HepG2 (cell line): ENCODE results near the gene NSMF. TPM values are rescaled to one million over a fixed set of nuclear protein-coding genes. Genes with fewer than 3 reads are reported as not detected.
A peak's percentile ranks its signal among the peaks of the same experiment; 100 is the strongest.

Experiments used
- ATAC-seq: fragments of 200-7000 bp; cut with Tn5 transposase; 3 replicates; pipeline ENCODE4 v1.9.1; 2020; ENCODE audit warnings: mild to moderate bottlenecking, moderate library complexity
- BruUV-seq: library from RNA; stranded (reverse); fragments of 400-500 nt; replicated peaks from 2 replicates; lab custom pipeline; 2021; lab: Mats Ljungman, UMichigan
- CTCF ChIA-PET: fragments of 300-600 bp; formaldehyde crosslinking; extraction: SDS; loops from one replicate; lab custom pipeline; 2021; ENCODE audit warnings: low total read pairs, inconsistent platforms, low intra/inter-chr PET ratio; lab: Yijun Ruan, JAX
- POLR2A ChIA-PET: fragments of 350-600 bp; sonication (Branson Sonifier 250); formaldehyde crosslinking; loops from one replicate; lab custom pipeline; 2020; ENCODE audit warnings: antibody characterized with exemption, inconsistent platforms; lab: Yijun Ruan, JAX
- DNase-seq: peaks from one replicate; pipeline ENCODE4 v3.0.0-alpha.2; 2015; ENCODE audit warnings: low spot score
- FAIRE-seq: peaks from 3 replicates; lab custom pipeline; 2011; peaks lifted over from hg19 to GRCh38; lab: Jason Lieb, UNC
- H2AFZ ChIP-seq: one replicate; pipeline ENCODE4 v1.6.1; 2011; ENCODE audit warnings: low read length, inconsistent platforms
- H3K27ac ChIP-seq: fragments of 300-600 bp; 3 replicates; pipeline ENCODE4 v1.8.0; 2011; ENCODE audit warnings: mixed run types, mild to moderate bottlenecking, mixed read lengths, low read length, inconsistent platforms; ENCODE audit not compliant: insufficient read depth; ENCODE audit errors: extremely low read length
- H3K27me3 ChIP-seq, 2 experiments: fragments of 200-600 bp in 1 of 2; 2 replicates in 1 of 2; 3 replicates in 1 of 2; pipeline versions ENCODE4 v1.6.0 to v1.8.0; 2011; ENCODE audit warnings: low read length in 2 of 2, mild to moderate bottlenecking in 2 of 2, moderate library complexity in 2 of 2, inconsistent platforms in 1 of 2; ENCODE audit not compliant: insufficient read depth in 2 of 2, control insufficient read depth in 1 of 2
- H3K36me3 ChIP-seq, 2 experiments: fragments of 200-600 bp in 1 of 2; replicated peaks in 1 of 2; 2 replicates in 1 of 2; 3 replicates in 1 of 2; pipeline versions ENCODE4 v1.5.1 to v1.8.0; 2011; ENCODE audit warnings: low read length in 2 of 2, inconsistent platforms in 1 of 2; ENCODE audit not compliant: insufficient read depth in 2 of 2, control insufficient read depth in 1 of 2
- H3K4me1 ChIP-seq: 2 replicates; pipeline ENCODE4 v1.5.1; 2012; ENCODE audit warnings: low read length, inconsistent platforms; ENCODE audit not compliant: insufficient read depth
- H3K4me2 ChIP-seq: 2 replicates; pipeline ENCODE4 v1.6.0; 2011; ENCODE audit warnings: low read depth, low read length, inconsistent platforms
- H3K4me3 ChIP-seq, 3 experiments: fragments of 200-600 bp in 1 of 3; sonication (generic), shearing (Covaris generic) in 1 of 3; replicated peaks in 1 of 3; 2 replicates each; pipeline ENCODE4 v1.5.1; 2011 to 2016; ENCODE audit warnings: low read length in 3 of 3, inconsistent platforms in 2 of 3, low read depth in 2 of 3, mild to moderate bottlenecking in 2 of 3, control low read depth in 1 of 3, mixed read lengths in 1 of 3; ENCODE audit not compliant: insufficient read depth in 1 of 3
- H3K79me2 ChIP-seq: one replicate; pipeline ENCODE4 v1.6.1; 2011; ENCODE audit warnings: low read length, inconsistent platforms; ENCODE audit not compliant: insufficient read depth
- H3K9ac ChIP-seq: 2 replicates; pipeline ENCODE4 v1.6.0; 2011; ENCODE audit warnings: mild to moderate bottlenecking, low read depth, low read length, inconsistent platforms; ENCODE audit not compliant: insufficient read depth
- H3K9me3 ChIP-seq: 2 replicates; pipeline ENCODE4 v1.5.1; 2012; ENCODE audit warnings: mild to moderate bottlenecking, low read length
- H4K20me1 ChIP-seq: 2 replicates; pipeline ENCODE4 v1.6.0; 2011; ENCODE audit warnings: inconsistent platforms, mild to moderate bottlenecking, low read length, moderate library complexity; ENCODE audit not compliant: insufficient read depth
- HOXD1 ChIP-seq: sonication (generic); formaldehyde crosslinking; IDR thresholded peaks from 2 replicates; pipeline ENCODE4 v1.5.0; 2020; ENCODE audit warnings: missing genetic modification reagents
- MAZ ChIP-seq, 2 experiments: sonication (generic) in 1 of 2; formaldehyde crosslinking in 1 of 2; IDR thresholded peaks; 2 replicates each; pipeline versions ENCODE4 v1.5.0 to v1.6.1; 2012 to 2020; ENCODE audit warnings: low read depth in 2 of 2, mild to moderate bottlenecking in 2 of 2, borderline replicate concordance in 1 of 2, improper control_type of control experiment in 1 of 2, low read length in 1 of 2, missing genetic modification reagents in 1 of 2, moderate library complexity in 1 of 2
- NFE2L2 ChIP-seq: fragments of 150-350 bp; IDR thresholded peaks from 2 replicates; pipeline ENCODE4 v1.6.1; 2014; ENCODE audit warnings: low read length
- NFYC ChIP-seq: IDR thresholded peaks from 2 replicates; pipeline ENCODE4 v1.6.1; 2016; ENCODE audit warnings: missing genetic modification reagents, missing compliant biosample characterization
- PAWR ChIP-seq: sonication (generic); formaldehyde crosslinking; IDR thresholded peaks from 2 replicates; pipeline ENCODE4 v1.4.0; 2020; ENCODE audit warnings: missing genetic modification reagents, mild to moderate bottlenecking, borderline replicate concordance
- PRMT3 ChIP-seq: sonication (generic); formaldehyde crosslinking; IDR thresholded peaks from 2 replicates; pipeline ENCODE4 v1.8.1; 2022; ENCODE audit warnings: low read depth, mild to moderate bottlenecking, moderate library complexity, missing genetic modification reagents, borderline replicate concordance
- PRPF4 ChIP-seq: fragments of 200-400 bp; formaldehyde crosslinking; IDR thresholded peaks from 2 replicates; pipeline ENCODE4 v1.6.1; 2016; ENCODE audit warnings: low read length, low read depth; ENCODE audit not compliant: poor library complexity, severe bottlenecking
- ZBTB25 ChIP-seq: IDR thresholded peaks from 2 replicates; pipeline ENCODE4 v1.6.1; 2018; ENCODE audit warnings: missing genetic modification reagents
- ZBTB38 ChIP-seq: sonication (generic); formaldehyde crosslinking; IDR thresholded peaks from 2 replicates; pipeline ENCODE4 v1.5.1; 2020; ENCODE audit warnings: mild to moderate bottlenecking, missing genetic modification reagents
- ZBTB7A ChIP-seq: sonication (generic); formaldehyde crosslinking; IDR thresholded peaks from 2 replicates; pipeline ENCODE4 v1.8.0; 2022; ENCODE audit warnings: mild to moderate bottlenecking, missing genetic modification reagents
- ZFP36L1 ChIP-seq: sonication (generic); formaldehyde crosslinking; IDR thresholded peaks from 2 replicates; pipeline ENCODE4 v1.8.0; 2022; ENCODE audit warnings: mild to moderate bottlenecking, missing genetic modification reagents, moderate library complexity
- ZFP82 ChIP-seq: sonication (generic); formaldehyde crosslinking; IDR thresholded peaks from 2 replicates; pipeline ENCODE4 v1.5.1; 2020; ENCODE audit warnings: mild to moderate bottlenecking, missing genetic modification reagents, borderline replicate concordance
- ZFX ChIP-seq: sonication (generic); formaldehyde crosslinking; IDR thresholded peaks from 2 replicates; pipeline ENCODE4 v1.4.0; 2020; ENCODE audit warnings: mild to moderate bottlenecking, low read depth, missing genetic modification reagents, moderate library complexity
- ZNF350 ChIP-seq: sonication (generic); formaldehyde crosslinking; IDR thresholded peaks from 2 replicates; pipeline ENCODE4 v1.4.0; 2020; ENCODE audit warnings: mild to moderate bottlenecking, low read depth, missing genetic modification reagents, borderline replicate concordance
- ZNF446 ChIP-seq: sonication (generic); formaldehyde crosslinking; IDR thresholded peaks from 2 replicates; pipeline ENCODE4 v1.5.0; 2020; ENCODE audit warnings: mild to moderate bottlenecking, missing genetic modification reagents
- ZNF512 ChIP-seq: sonication (generic); formaldehyde crosslinking; IDR thresholded peaks from 2 replicates; pipeline ENCODE4 v1.4.0; 2020; ENCODE audit warnings: mild to moderate bottlenecking, missing genetic modification reagents
- ZNF713 ChIP-seq: sonication (generic); formaldehyde crosslinking; IDR thresholded peaks from 2 replicates; pipeline ENCODE4 v1.4.0; 2020; ENCODE audit warnings: mild to moderate bottlenecking, missing genetic modification reagents
- ZNF776 ChIP-seq: sonication (generic); formaldehyde crosslinking; IDR thresholded peaks from 2 replicates; pipeline ENCODE4 v1.4.0; 2020; ENCODE audit warnings: mild to moderate bottlenecking, missing genetic modification reagents
- WGBS: methylation state at CpG from one replicate; pipeline ENCODE4 v1.1.6; 2017; ENCODE audit warnings: low lambda C conversion rate; 5-methylcytosine and 5-hydroxymethylcytosine counted together
- in situ Hi-C: cut with HindIII; loops from 2 replicates; pipeline ENCODE4 v1.10.0; 2017; ENCODE audit warnings: low pct_unique_long_range_greater_than_20kb; ENCODE audit not compliant: extremely low pct_ligation_motif_present
- intact Hi-C: fragments of 100-400 bp; cut with micrococcal nuclease; formaldehyde crosslinking; loops from one replicate; pipeline ENCODE4 v1.10.0; 2022; ENCODE audit not compliant: unreplicated experiment
- polyA plus RNA-seq, 8 experiments: library from polyadenylated mRNA; depleted of rRNA in 3 of 8; stranded (reverse) in 7 of 8; unstranded in 1 of 8; fragments of >200 nt; fragmentation: Illumina TruSeq in 4 of 8; extraction: Trizol in 4 of 8; gene quantifications; 2 replicates each; pipeline versions ENCODE4 v1.2.1 to v1.2.3, GENCODE V29; 2011 to 2016; ENCODE audit warnings: low read depth in 4 of 8, missing spikeins in 1 of 8, mixed read lengths in 1 of 8; ENCODE audit not compliant: insufficient read depth in 1 of 8
- total RNA-seq, 5 experiments: library from RNA; depleted of rRNA; stranded (reverse); fragments of >200 nt; fragmentation: Illumina TruSeq; extraction: Trizol; gene quantifications; 2 replicates each; pipeline ENCODE4 v1.2.3, GENCODE V29; 2016; ENCODE audit warnings: low read depth in 1 of 5
- TF ChIP-seq, protein P1 (sequence below): sonication (generic); formaldehyde crosslinking; IDR thresholded peaks from 2 replicates; pipeline ENCODE4 v1.5.1; 2020; ENCODE audit warnings: missing genetic modification reagents, mild to moderate bottlenecking, borderline replicate concordance
- TF ChIP-seq, protein P2 (sequence below): sonication (generic); formaldehyde crosslinking; IDR thresholded peaks from 2 replicates; pipeline ENCODE4 v1.5.0; 2020; ENCODE audit warnings: missing genetic modification reagents

Gene NSMF
- total and polyA plus RNA-seq, 2 of the 13 experiments (the other 11 are each of a cell fraction or from before 2014, with no cell fraction given), result 44.3 to 183 TPM

DNA sequence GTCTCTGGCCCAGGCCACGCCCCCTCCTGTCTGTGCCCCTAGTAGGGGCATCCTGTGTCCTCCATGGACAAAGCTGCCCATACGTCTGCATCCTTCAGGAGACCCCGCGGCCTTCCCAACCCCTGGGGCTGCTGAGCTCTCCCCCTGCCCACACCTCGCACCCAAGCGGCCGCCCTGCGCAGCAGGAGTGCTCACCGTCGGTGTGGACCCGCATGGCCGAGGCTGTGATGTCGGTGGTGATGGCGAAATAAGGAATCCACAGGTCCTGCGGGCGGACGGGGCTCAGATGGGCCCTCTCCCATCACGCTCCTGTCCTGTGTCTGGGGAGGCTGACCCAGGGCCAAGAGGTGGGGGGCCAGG, 4.8 kb upstream of the NSMF start:
- Histone ChIP-seq H3K27me3 (no peaks in the 10 kb centered on the region; a peak in 1 of 5 replicates), H2AFZ (no peak overlapping the region), H3K79me2 (no peaks in the 10 kb centered on the region), H3K9me3 (no peaks in the 10 kb centered on the region), H3K4me1 (peaks cover 63% of the 10 kb centered on the region), H3K4me3 (peak overlapping the region in 2 of 3 experiments; percentile 2 to 51; a peak in 3 of 6 replicates), H3K36me3 (no peaks in the 10 kb centered on the region), H4K20me1 (no peaks in the 10 kb centered on the region), H3K9ac (peak overlapping the region; percentile 42; the same call in 1 of the 2 replicates), H3K27ac (peak overlapping the region; percentile 58), H3K4me2 (peak overlapping the region; percentile 66)
- DNase-seq (no peak), FAIRE-seq (no peak), ATAC-seq (no peak)
- CTCF ChIA-PET, result no interaction called here
- POLR2A ChIA-PET, result no interaction called here
- WGBS, result 98% methylated on average over 17 of the region's 18 CpGs
- in situ Hi-C loops, result no loop called here
- intact Hi-C loops, result no loop called here
- no TSS peak for BruUV-seq
- TF ChIP-seq ZBTB38 (peak; percentile 100), MAZ (IDR thresholded peaks at IDR 0.05; ENCODE audit: borderline replicate concordance, low read depth, low read length) (no peak), MAZ (CRISPR knock-in tag; IDR thresholded peaks at IDR 0.05; ENCODE audit: low read depth) (0 out of 2 replicates have a peak, but pooled peaks have one; percentile 43), ZNF713 (0 out of 2 replicates have a peak, but pooled peaks have one; percentile 39), NFYC (no peak), ZBTB25 (CRISPR knock-in tag) (no peak), ZFX (CRISPR knock-in tag) (no peak), HOXD1 (CRISPR knock-in tag) (no peak), ZFP82 (CRISPR knock-in tag) (no peak), ZNF512 (CRISPR knock-in tag) (0 out of 2 replicates have a peak, but pooled peaks have one; percentile 67), ZFP36L1 (CRISPR knock-in tag) (no peak), ZNF446 (0 out of 2 replicates have a peak, but pooled peaks have one; percentile 11), PAWR (no peak), PRMT3 (CRISPR knock-in tag) (no peak), ZNF350 (CRISPR knock-in tag) (0 out of 2 replicates have a peak, but pooled peaks have one; percentile 28), ZBTB7A (CRISPR knock-in tag) (0 out of 2 replicates have a peak, but pooled peaks have one; percentile 49), PRPF4 (peak; percentile 65), ZNF776 (CRISPR knock-in tag) (0 out of 2 replicates have a peak, but pooled peaks have one; percentile 4), NFE2L2 (no peak)
- TF ChIP-seq, protein P1, sequence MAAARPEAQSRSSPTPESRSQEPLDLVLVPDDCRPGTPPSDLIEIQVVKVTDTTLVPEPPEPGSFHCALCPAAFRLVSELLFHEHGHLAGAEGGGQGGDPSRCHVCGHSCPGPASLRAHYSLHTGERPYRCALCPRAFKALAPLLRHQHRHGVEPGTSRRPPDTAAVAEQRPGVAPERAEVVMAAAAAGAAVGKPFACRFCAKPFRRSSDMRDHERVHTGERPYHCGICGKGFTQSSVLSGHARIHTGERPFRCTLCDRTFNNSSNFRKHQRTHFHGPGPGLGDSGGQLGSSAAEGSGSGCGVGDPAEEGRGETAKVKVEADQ (CRISPR knock-in tag), result 0 out of 2 replicates have a peak, but pooled peaks have one; percentile 44
- TF ChIP-seq, protein P2, sequence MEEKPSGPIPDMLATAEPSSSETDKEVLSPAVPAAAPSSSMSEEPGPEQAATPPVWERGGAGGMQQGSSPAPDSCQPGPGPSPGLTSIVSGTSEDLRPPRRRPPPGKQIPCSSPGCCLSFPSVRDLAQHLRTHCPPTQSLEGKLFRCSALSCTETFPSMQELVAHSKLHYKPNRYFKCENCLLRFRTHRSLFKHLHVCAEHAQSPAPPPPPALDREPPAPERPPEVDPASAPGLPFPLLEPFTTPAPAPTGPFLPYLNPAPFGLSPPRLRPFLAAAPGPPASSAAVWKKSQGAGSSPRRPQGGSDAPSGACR, result 0 out of 2 replicates have a peak, but pooled peaks have one; percentile 9
